Endothelial cell of umbilical vein (primary cell): ENCODE results near the gene ENTPD6. TPM values are rescaled to one million over a fixed set of nuclear protein-coding genes. Genes with fewer than 3 reads are reported as not detected.

Source experiments
- BruUV-seq: library from RNA; stranded (reverse); fragments of 400-500 nt; replicated peaks from 2 replicates; lab custom pipeline; 2021; lab: Mats Ljungman, UMichigan
- CTCF ChIA-PET: fragments of 300-600, 350-600 bp; sonication (Branson Sonifier 250); formaldehyde crosslinking; loops from one replicate; lab custom pipeline; 2021; ENCODE audit warnings: antibody characterized with exemption, inconsistent platforms; lab: Charles Lee
- POLR2A ChIA-PET: fragments of 300-600, 350-600 bp; sonication (Branson Sonifier 250); formaldehyde crosslinking; loops from one replicate; lab custom pipeline; 2021; ENCODE audit warnings: antibody characterized with exemption, inconsistent platforms; lab: Charles Lee
- DNase-seq: peaks from one replicate; pipeline ENCODE4 v3.0.0-alpha.2; 2011; ENCODE audit warnings: low read depth, low spot score
- FAIRE-seq: peaks from 2 replicates; lab custom pipeline; 2011; peaks lifted over from hg19 to GRCh38; lab: Jason Lieb, UNC
- H2AFZ ChIP-seq: 2 replicates; pipeline ENCODE4 v1.6.0; 2012; ENCODE audit warnings: low read depth, low read length, control low read depth, inconsistent platforms
- H3K27ac ChIP-seq: 2 replicates; pipeline ENCODE4 v1.5.1; 2011; ENCODE audit warnings: low read depth, mild to moderate bottlenecking, control low read depth, low read length, moderate library complexity; ENCODE audit not compliant: insufficient read depth
- H3K27me3 ChIP-seq, 2 experiments: 2 replicates each; pipeline versions ENCODE4 v1.6.0 to v1.6.1; 2011; ENCODE audit warnings: low read length in 2 of 2, mixed read lengths in 1 of 2; ENCODE audit not compliant: control insufficient read depth in 2 of 2, insufficient read depth in 2 of 2
- H3K36me3 ChIP-seq, 2 experiments: 2 replicates in 1 of 2; 3 replicates in 1 of 2; pipeline ENCODE4 v1.5.1; 2011; ENCODE audit warnings: low read length in 2 of 2, mild to moderate bottlenecking in 1 of 2, moderate library complexity in 1 of 2; ENCODE audit not compliant: control insufficient read depth in 2 of 2, insufficient read depth in 2 of 2; ENCODE audit errors: extremely low read depth in 1 of 2
- H3K4me1 ChIP-seq: 3 replicates; pipeline ENCODE4 v1.5.1; 2011; ENCODE audit warnings: mild to moderate bottlenecking, low read length; ENCODE audit not compliant: control insufficient read depth, insufficient read depth; ENCODE audit errors: extremely low read depth
- H3K4me2 ChIP-seq: 2 replicates; pipeline ENCODE4 v1.6.1; 2011; ENCODE audit warnings: low read length, control low read depth, mixed read lengths; ENCODE audit not compliant: insufficient read depth
- H3K4me3 ChIP-seq, 3 experiments: fragments of 200-600 bp in 1 of 3; sonication (generic), shearing (Covaris generic) in 1 of 3; replicated peaks in 1 of 3; 2 replicates each; pipeline ENCODE4 v1.5.1; 2011 to 2016; ENCODE audit warnings: control low read depth in 3 of 3, low read length in 3 of 3, mild to moderate bottlenecking in 2 of 3, inconsistent platforms in 1 of 3, low read depth in 1 of 3, moderate library complexity in 1 of 3; ENCODE audit not compliant: insufficient read depth in 1 of 3
- H3K79me2 ChIP-seq: 2 replicates; pipeline ENCODE4 v1.6.0; 2012; ENCODE audit warnings: low read length, inconsistent platforms; ENCODE audit not compliant: control insufficient read depth, insufficient read depth
- H3K9ac ChIP-seq: replicated peaks from 2 replicates; pipeline ENCODE3; 2011; ENCODE audit warnings: low read length, control low read depth; ENCODE audit not compliant: insufficient read depth; ENCODE audit errors: extremely low read depth
- H3K9me1 ChIP-seq: replicated peaks from 3 replicates; pipeline ENCODE4 v1.6.0; 2011; ENCODE audit warnings: mild to moderate bottlenecking, low read length; ENCODE audit not compliant: control insufficient read depth, insufficient read depth; ENCODE audit errors: extremely low read depth
- H3K9me3 ChIP-seq: replicated peaks from 2 replicates; pipeline ENCODE4 v1.5.1; 2012; ENCODE audit warnings: low read length, inconsistent platforms; ENCODE audit not compliant: control insufficient read depth, insufficient read depth
- H4K20me1 ChIP-seq: replicated peaks from 2 replicates; pipeline ENCODE3; 2011; ENCODE audit warnings: mild to moderate bottlenecking, low read length; ENCODE audit not compliant: control insufficient read depth, insufficient read depth; ENCODE audit errors: extremely low read depth
- dilution Hi-C: fragments of 300-500 bp; cut with MboI; formaldehyde crosslinking; loops from one replicate; pipeline ENCODE4 v1.15.0; 2019; ENCODE audit warnings: low sequenced_read_pairs; ENCODE audit not compliant: extremely low pct_ligation_motif_present
- intact Hi-C: fragments of 100-400 bp; cut with micrococcal nuclease; formaldehyde crosslinking; loops from one replicate; pipeline ENCODE4 v1.10.0; 2022
- polyA plus RNA-seq, 4 experiments: library from polyadenylated mRNA; depleted of rRNA in 3 of 4; stranded (reverse) in 3 of 4; unstranded in 1 of 4; fragments of >200 nt; gene quantifications; 2 replicates each; pipeline versions ENCODE4 v1.2.1 to v1.2.3, GENCODE V29; 2011 to 2012; ENCODE audit warnings: missing spikeins in 1 of 4
- total RNA-seq: library from RNA; stranded (reverse); gene quantifications from 2 replicates; pipeline ENCODE4 v1.2.3, GENCODE V29; 2021
- TF ChIP-seq, protein P1 (sequence below), 2 donors: IDR thresholded peaks; 1 replicate in 1 of 2; 2 replicates in 1 of 2; pipeline ENCODE4 v1.5.1; 2011; ENCODE audit warnings: low read length in 2 of 2, mild to moderate bottlenecking in 2 of 2, moderate library complexity in 2 of 2, control low read depth in 1 of 2, inconsistent platforms in 1 of 2, low read depth in 1 of 2; ENCODE audit not compliant: insufficient read depth in 1 of 2; ENCODE audit errors: extremely low read depth in 1 of 2
- TF ChIP-seq, protein P2 (sequence below): IDR thresholded peaks from 2 replicates; pipeline ENCODE4 v1.6.1; 2011; ENCODE audit not compliant: insufficient read depth, insufficient read length

Gene ENTPD6
- total and polyA plus RNA-seq, 2 donors (not counting 3 experiments of a cell fraction or from before 2014, with no cell fraction given), result 51.2 to 86.3 TPM

- CTCF ChIA-PET, result interaction anchor here (1.4 to 9.7 kb wide), 2 partner anchors 10 to 27 kb away, joined by 3 to 93 read pairs; partner anchors contain the start of gene PYGB
- POLR2A ChIA-PET, result no interaction called here
- Histone ChIP-seq H3K4me3 (no peak overlapping the region), H3K9ac (no peak overlapping the region), H3K36me3 (no peaks in the 10 kb centered on the region), H3K27me3 (no peaks in the 10 kb centered on the region), H4K20me1 (no peaks in the 10 kb centered on the region), H3K9me3 (no peaks in the 10 kb centered on the region), H3K27ac (no peak overlapping the region), H2AFZ (no peak overlapping the region), H3K4me1 (peaks cover 10% of the 10 kb centered on the region), H3K79me2 (no peaks in the 10 kb centered on the region), H3K9me1 (no peaks in the 10 kb centered on the region), H3K4me2 (no peak overlapping the region)
- no TSS peak for BruUV-seq
- no peak for FAIRE-seq
- TF ChIP-seq, protein P1, sequence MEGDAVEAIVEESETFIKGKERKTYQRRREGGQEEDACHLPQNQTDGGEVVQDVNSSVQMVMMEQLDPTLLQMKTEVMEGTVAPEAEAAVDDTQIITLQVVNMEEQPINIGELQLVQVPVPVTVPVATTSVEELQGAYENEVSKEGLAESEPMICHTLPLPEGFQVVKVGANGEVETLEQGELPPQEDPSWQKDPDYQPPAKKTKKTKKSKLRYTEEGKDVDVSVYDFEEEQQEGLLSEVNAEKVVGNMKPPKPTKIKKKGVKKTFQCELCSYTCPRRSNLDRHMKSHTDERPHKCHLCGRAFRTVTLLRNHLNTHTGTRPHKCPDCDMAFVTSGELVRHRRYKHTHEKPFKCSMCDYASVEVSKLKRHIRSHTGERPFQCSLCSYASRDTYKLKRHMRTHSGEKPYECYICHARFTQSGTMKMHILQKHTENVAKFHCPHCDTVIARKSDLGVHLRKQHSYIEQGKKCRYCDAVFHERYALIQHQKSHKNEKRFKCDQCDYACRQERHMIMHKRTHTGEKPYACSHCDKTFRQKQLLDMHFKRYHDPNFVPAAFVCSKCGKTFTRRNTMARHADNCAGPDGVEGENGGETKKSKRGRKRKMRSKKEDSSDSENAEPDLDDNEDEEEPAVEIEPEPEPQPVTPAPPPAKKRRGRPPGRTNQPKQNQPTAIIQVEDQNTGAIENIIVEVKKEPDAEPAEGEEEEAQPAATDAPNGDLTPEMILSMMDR (IDR thresholded peaks at IDR 0.05; ENCODE audit: extremely low read depth in 1 of 2, insufficient read depth in 1 of 2, low read depth in 1 of 2, low read length in 2 of 2), result peak in 1 of 2 donors; percentile 41
- TF ChIP-seq, protein P2, sequence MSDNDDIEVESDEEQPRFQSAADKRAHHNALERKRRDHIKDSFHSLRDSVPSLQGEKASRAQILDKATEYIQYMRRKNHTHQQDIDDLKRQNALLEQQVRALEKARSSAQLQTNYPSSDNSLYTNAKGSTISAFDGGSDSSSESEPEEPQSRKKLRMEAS, result no peak
- no peak for DNase-seq
- intact Hi-C loops, result no loop called here
- dilution Hi-C loops, result no loop called here
These were observed 24.7 kb downstream of the ENTPD6 start for GRCh38 chr20:25220021-25220730.
